NCI-H2196 treated with DMSO at 0.1 percent for 48 hours (cell line): ENCODE data around the gene EIF4G1.

ENCODE experiments used
- DNase-seq: peaks from one replicate; lab custom pipeline; 2025; ENCODE audit not compliant: unreplicated experiment; lab: John Stamatoyannopoulos, UW

Gene EIF4G1

GRCh38 chr3:184306341-184306972, 7.9 kb upstream of the EIF4G1 start:
- DNase-seq = no peak

- no peak for DNase-seq
Measured at GRCh38 chr3:184307915-184308314, 6.5 kb upstream of the EIF4G1 start.

GRCh38 chr3:184308744-184309143, 5.7 kb upstream of the EIF4G1 start:
- no peak for DNase-seq

- no peak for DNase-seq
Measured at GRCh38 chr3:184311633-184312032, 2.8 kb upstream of the EIF4G1 start.

GRCh38 chr3:184314700-184315542, 515 bp downstream of the EIF4G1 start:
- DNase-seq = peak; percentile 56

- DNase-seq = no peak
Measured at GRCh38 chr3:184315543-184315867, 1.1 kb downstream of the EIF4G1 start.

GRCh38 chr3:184315871-184316661, 1.7 kb downstream of the EIF4G1 start:
- no peak for DNase-seq

- no peak for DNase-seq
Measured at GRCh38 chr3:184316792-184317191, 2.4 kb downstream of the EIF4G1 start.

GRCh38 chr3:184317201-184317600, 2.8 kb downstream of the EIF4G1 start:
- no peak for DNase-seq

- peak; percentile 99 for DNase-seq
Measured at GRCh38 chr3:184320104-184320445, 5.7 kb downstream of the EIF4G1 start.

- no peak for DNase-seq
Measured at GRCh38 chr3:184321666-184322065, 7.3 kb downstream of the EIF4G1 start.

GRCh38 chr3:184322731-184323487, 8.5 kb downstream of the EIF4G1 start:
- no peak for DNase-seq

- DNase-seq = no peak
Measured at GRCh38 chr3:184323696-184324095, 9.3 kb downstream of the EIF4G1 start.

GRCh38 chr3:184325269-184325668, 10.9 kb downstream of the EIF4G1 start:
- DNase-seq = no peak

- no peak for DNase-seq
Measured at GRCh38 chr3:184325715-184326369, 11.4 kb downstream of the EIF4G1 start.

- no peak for DNase-seq
Measured at GRCh38 chr3:184327171-184327570, 12.8 kb downstream of the EIF4G1 start.

- no peak for DNase-seq
Measured at GRCh38 chr3:184328516-184328915, 14.1 kb downstream of the EIF4G1 start.

- no peak for DNase-seq
Measured at GRCh38 chr3:184332370-184333090, 18.1 kb downstream of the EIF4G1 start.

- no peak for DNase-seq
Measured at GRCh38 chr3:184333190-184333589, 18.8 kb downstream of the EIF4G1 start.

GRCh38 chr3:184333700-184334099, 19.3 kb downstream of the EIF4G1 start:
- DNase-seq = no peak
